Measurements from ENCODE around the gene TP53.

The TP53 gene

DNA sequence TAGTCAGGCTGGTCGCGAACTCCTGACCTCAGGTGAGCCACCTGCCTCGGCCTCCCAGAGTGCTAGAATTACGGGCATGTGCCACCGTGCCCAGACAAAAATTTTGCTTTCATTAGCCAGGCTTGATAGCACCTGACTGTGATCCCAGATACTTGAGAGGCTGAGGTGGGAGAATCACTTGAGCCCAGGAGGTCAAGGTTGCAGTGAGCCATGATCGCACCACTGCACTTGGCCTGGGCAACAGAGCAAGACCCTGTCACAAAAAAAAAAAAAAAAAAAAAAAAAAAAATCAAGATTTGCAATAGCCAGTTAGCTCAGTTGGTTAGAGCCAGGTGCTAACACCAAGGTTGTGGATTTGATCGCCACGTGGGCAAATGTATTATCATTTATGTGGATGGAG lies 66.5 kb downstream of the TP53 start:
- Histone ChIP-seq H3K27me3 (ENCODE audit: insufficient read depth, poor library complexity, severe bottlenecking) (no peaks in the 10 kb centered on the region), H3K27ac (replicated peaks) (no peak overlapping the region), H3K4me3 (replicated peaks; ENCODE audit: insufficient read depth, low read length) (no peak overlapping the region)
- no peak for TF ChIP-seq POLR2AphosphoS5 (IDR thresholded peaks at IDR 0.05; ENCODE audit: low read depth)
- TF ChIP-seq SPI1 (IDR thresholded peaks at IDR 0.05; ENCODE audit: borderline replicate concordance, low read depth), result no peak
- TF ChIP-seq, protein P1, sequence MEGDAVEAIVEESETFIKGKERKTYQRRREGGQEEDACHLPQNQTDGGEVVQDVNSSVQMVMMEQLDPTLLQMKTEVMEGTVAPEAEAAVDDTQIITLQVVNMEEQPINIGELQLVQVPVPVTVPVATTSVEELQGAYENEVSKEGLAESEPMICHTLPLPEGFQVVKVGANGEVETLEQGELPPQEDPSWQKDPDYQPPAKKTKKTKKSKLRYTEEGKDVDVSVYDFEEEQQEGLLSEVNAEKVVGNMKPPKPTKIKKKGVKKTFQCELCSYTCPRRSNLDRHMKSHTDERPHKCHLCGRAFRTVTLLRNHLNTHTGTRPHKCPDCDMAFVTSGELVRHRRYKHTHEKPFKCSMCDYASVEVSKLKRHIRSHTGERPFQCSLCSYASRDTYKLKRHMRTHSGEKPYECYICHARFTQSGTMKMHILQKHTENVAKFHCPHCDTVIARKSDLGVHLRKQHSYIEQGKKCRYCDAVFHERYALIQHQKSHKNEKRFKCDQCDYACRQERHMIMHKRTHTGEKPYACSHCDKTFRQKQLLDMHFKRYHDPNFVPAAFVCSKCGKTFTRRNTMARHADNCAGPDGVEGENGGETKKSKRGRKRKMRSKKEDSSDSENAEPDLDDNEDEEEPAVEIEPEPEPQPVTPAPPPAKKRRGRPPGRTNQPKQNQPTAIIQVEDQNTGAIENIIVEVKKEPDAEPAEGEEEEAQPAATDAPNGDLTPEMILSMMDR (IDR thresholded peaks at IDR 0.05; ENCODE audit: insufficient read depth, low read length), result no peak
- TF ChIP-seq GABPA (IDR thresholded peaks at IDR 0.05; ENCODE audit: low read depth), result no peak
- TF ChIP-seq, protein P2, sequence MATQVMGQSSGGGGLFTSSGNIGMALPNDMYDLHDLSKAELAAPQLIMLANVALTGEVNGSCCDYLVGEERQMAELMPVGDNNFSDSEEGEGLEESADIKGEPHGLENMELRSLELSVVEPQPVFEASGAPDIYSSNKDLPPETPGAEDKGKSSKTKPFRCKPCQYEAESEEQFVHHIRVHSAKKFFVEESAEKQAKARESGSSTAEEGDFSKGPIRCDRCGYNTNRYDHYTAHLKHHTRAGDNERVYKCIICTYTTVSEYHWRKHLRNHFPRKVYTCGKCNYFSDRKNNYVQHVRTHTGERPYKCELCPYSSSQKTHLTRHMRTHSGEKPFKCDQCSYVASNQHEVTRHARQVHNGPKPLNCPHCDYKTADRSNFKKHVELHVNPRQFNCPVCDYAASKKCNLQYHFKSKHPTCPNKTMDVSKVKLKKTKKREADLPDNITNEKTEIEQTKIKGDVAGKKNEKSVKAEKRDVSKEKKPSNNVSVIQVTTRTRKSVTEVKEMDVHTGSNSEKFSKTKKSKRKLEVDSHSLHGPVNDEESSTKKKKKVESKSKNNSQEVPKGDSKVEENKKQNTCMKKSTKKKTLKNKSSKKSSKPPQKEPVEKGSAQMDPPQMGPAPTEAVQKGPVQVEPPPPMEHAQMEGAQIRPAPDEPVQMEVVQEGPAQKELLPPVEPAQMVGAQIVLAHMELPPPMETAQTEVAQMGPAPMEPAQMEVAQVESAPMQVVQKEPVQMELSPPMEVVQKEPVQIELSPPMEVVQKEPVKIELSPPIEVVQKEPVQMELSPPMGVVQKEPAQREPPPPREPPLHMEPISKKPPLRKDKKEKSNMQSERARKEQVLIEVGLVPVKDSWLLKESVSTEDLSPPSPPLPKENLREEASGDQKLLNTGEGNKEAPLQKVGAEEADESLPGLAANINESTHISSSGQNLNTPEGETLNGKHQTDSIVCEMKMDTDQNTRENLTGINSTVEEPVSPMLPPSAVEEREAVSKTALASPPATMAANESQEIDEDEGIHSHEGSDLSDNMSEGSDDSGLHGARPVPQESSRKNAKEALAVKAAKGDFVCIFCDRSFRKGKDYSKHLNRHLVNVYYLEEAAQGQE (IDR thresholded peaks at IDR 0.05; ENCODE audit: insufficient replicate concordance, low read depth), result no peak
- no peak for DNase-seq (ENCODE audit: low read depth in 1 of 2, low spot score in 1 of 2)

DNA sequence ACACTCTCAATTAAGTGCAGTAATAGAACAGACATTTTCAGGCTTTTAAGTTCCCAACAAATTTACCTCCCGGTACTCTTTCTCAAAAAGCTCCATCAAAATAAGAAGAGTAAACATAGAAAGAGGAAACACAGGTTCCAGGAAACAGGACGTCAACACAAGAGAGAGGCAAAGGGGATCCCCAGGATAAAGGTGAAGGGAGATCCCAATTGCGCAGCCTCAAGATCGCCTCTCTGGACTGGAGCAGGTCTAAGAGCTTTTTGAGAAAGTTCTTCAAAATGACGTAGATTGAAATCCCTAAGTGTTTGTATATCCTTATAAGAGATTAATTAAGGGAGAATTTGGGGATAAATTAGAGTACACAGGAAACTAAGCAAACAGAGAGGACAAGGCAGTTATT lies 68.7 kb downstream of the TP53 start:
- TF ChIP-seq, protein P2 (IDR thresholded peaks at IDR 0.05; ENCODE audit: insufficient replicate concordance, low read depth), result no peak
- TF ChIP-seq GABPA (IDR thresholded peaks at IDR 0.05; ENCODE audit: low read depth), result no peak
- TF ChIP-seq SPI1 (IDR thresholded peaks at IDR 0.05; ENCODE audit: borderline replicate concordance, low read depth), result no peak
- TF ChIP-seq, protein P1 (IDR thresholded peaks at IDR 0.05; ENCODE audit: insufficient read depth, low read length), result no peak
- no peak for TF ChIP-seq POLR2AphosphoS5 (IDR thresholded peaks at IDR 0.05; ENCODE audit: low read depth)
- no peak overlapping the region for H3K27ac ChIP-seq (replicated peaks)
- no peak for DNase-seq (ENCODE audit: low read depth in 1 of 2, low spot score in 1 of 2)
- no peaks in the 10 kb centered on the region for H3K27me3 ChIP-seq (ENCODE audit: insufficient read depth, poor library complexity, severe bottlenecking)
- no peak overlapping the region for H3K4me3 ChIP-seq (replicated peaks; ENCODE audit: insufficient read depth, low read length)
